Measurements from ENCODE around the gene NDRG4. TPM values are rescaled to one million over a fixed set of nuclear protein-coding genes. Genes with fewer than 3 reads are reported as not detected.

NDRG4 gene
- total and polyA plus RNA-seq, 2 experiments from 2014 or later: 8.6 to 8.7 TPM

- WGBS (ENCODE audit: low lambda C conversion rate, missing lambda C conversion rate): 83% methylated on average over 15 of the region's 15 CpGs
- Histone ChIP-seq H3K4me2 (no peak overlapping the region), H3K27ac (no peak overlapping the region), H3K9me3 (ENCODE audit: low read depth) (no peaks in the 10 kb centered on the region), H3K79me2 (no peaks in the 10 kb centered on the region), H3K36me3 (replicated peaks; ENCODE audit: insufficient read depth, low read depth) (no peaks in the 10 kb centered on the region), H3K27me3 (no peaks in the 10 kb centered on the region), H3K4me3 (no peak overlapping the region), H3K4me1 (ENCODE audit: insufficient read depth) (no peaks in the 10 kb centered on the region), H4K20me1 (ENCODE audit: insufficient read depth, poor library complexity, severe bottlenecking) (no peaks in the 10 kb centered on the region), H3K9me2 (replicated peaks; ENCODE audit: insufficient read depth) (no peaks in the 10 kb centered on the region), H2AFZ (no peak overlapping the region)
- TF ChIP-seq, protein P1, sequence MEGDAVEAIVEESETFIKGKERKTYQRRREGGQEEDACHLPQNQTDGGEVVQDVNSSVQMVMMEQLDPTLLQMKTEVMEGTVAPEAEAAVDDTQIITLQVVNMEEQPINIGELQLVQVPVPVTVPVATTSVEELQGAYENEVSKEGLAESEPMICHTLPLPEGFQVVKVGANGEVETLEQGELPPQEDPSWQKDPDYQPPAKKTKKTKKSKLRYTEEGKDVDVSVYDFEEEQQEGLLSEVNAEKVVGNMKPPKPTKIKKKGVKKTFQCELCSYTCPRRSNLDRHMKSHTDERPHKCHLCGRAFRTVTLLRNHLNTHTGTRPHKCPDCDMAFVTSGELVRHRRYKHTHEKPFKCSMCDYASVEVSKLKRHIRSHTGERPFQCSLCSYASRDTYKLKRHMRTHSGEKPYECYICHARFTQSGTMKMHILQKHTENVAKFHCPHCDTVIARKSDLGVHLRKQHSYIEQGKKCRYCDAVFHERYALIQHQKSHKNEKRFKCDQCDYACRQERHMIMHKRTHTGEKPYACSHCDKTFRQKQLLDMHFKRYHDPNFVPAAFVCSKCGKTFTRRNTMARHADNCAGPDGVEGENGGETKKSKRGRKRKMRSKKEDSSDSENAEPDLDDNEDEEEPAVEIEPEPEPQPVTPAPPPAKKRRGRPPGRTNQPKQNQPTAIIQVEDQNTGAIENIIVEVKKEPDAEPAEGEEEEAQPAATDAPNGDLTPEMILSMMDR (IDR thresholded peaks at IDR 0.05; ENCODE audit: poor library complexity): no peak
- no peak for TF ChIP-seq EZH2phosphoT487 (IDR thresholded peaks at IDR 0.05; ENCODE audit: low read depth, severe bottlenecking, unreplicated experiment)
- TF ChIP-seq EZH2 (IDR thresholded peaks at IDR 0.05; ENCODE audit: borderline replicate concordance): no peak
- no peak for DNase-seq (ENCODE audit: low spot score)
Observed at GRCh38 chr16:58507195-58507962, 7.4 kb downstream of the NDRG4 start.

- WGBS (ENCODE audit: low lambda C conversion rate, missing lambda C conversion rate): 94% methylated on average over 14 of the region's 14 CpGs
Observed at GRCh38 chr16:58507963-58508670, 8.2 kb downstream of the NDRG4 start.

GRCh38 chr16:58508671-58509251 lies 8.8 kb downstream of the NDRG4 start:
- peaks cover under 1% of the 10 kb centered on the region for H3K4me1 ChIP-seq (ENCODE audit: insufficient read depth)
- H3K4me3 ChIP-seq: no peak overlapping the region
- no peak overlapping the region for H2AFZ ChIP-seq
- no peaks in the 10 kb centered on the region for H3K79me2 ChIP-seq
- no peaks in the 10 kb centered on the region for H4K20me1 ChIP-seq (ENCODE audit: insufficient read depth, poor library complexity, severe bottlenecking)
- no peak overlapping the region for H3K4me2 ChIP-seq
- DNase-seq (ENCODE audit: low spot score): no peak
- H3K36me3 ChIP-seq (replicated peaks; ENCODE audit: insufficient read depth, low read depth): no peaks in the 10 kb centered on the region
- no peaks in the 10 kb centered on the region for H3K9me2 ChIP-seq (replicated peaks; ENCODE audit: insufficient read depth)
- no peak overlapping the region for H3K27ac ChIP-seq
- TF ChIP-seq, protein P1 (IDR thresholded peaks at IDR 0.05; ENCODE audit: poor library complexity): no peak
- TF ChIP-seq EZH2phosphoT487 (IDR thresholded peaks at IDR 0.05; ENCODE audit: low read depth, severe bottlenecking, unreplicated experiment) (no peak), EZH2 (IDR thresholded peaks at IDR 0.05; ENCODE audit: borderline replicate concordance) (no peak)
- H3K27me3 ChIP-seq: no peaks in the 10 kb centered on the region
- WGBS (ENCODE audit: low lambda C conversion rate, missing lambda C conversion rate): 77% methylated on average over 5 of the region's 5 CpGs
- H3K9me3 ChIP-seq (ENCODE audit: low read depth): no peaks in the 10 kb centered on the region

More at GRCh38 chr16:58507963-58508670, 8.2 kb downstream of the NDRG4 start:
- Histone ChIP-seq H3K27ac (no peak overlapping the region), H2AFZ (no peak overlapping the region), H3K79me2 (no peaks in the 10 kb centered on the region), H3K36me3 (replicated peaks; ENCODE audit: insufficient read depth, low read depth) (no peaks in the 10 kb centered on the region), H3K4me2 (no peak overlapping the region), H4K20me1 (ENCODE audit: insufficient read depth, poor library complexity, severe bottlenecking) (no peaks in the 10 kb centered on the region), H3K4me1 (ENCODE audit: insufficient read depth) (no peaks in the 10 kb centered on the region), H3K4me3 (no peak overlapping the region), H3K9me2 (replicated peaks; ENCODE audit: insufficient read depth) (no peaks in the 10 kb centered on the region), H3K27me3 (no peaks in the 10 kb centered on the region), H3K9me3 (ENCODE audit: low read depth) (no peaks in the 10 kb centered on the region)
- DNase-seq (ENCODE audit: low spot score): no peak
- TF ChIP-seq EZH2phosphoT487 (IDR thresholded peaks at IDR 0.05; ENCODE audit: low read depth, severe bottlenecking, unreplicated experiment) (no peak), EZH2 (IDR thresholded peaks at IDR 0.05; ENCODE audit: borderline replicate concordance) (no peak)
- TF ChIP-seq, protein P1 (IDR thresholded peaks at IDR 0.05; ENCODE audit: poor library complexity): no peak

Measured in hepatocyte (in vitro differentiated cells).